DND-41 (cell line): ENCODE data around the gene LARP4B.

Experiments used
- CTCF ChIP-seq: IDR thresholded peaks from 2 replicates; pipeline ENCODE4 v1.5.1; 2012; ENCODE audit warnings: borderline replicate concordance, low read length, moderate library complexity, mild to moderate bottlenecking; ENCODE audit not compliant: poor library complexity, severe bottlenecking; ENCODE audit errors: extremely low read depth
- EZH2 ChIP-seq: IDR thresholded peaks from 3 replicates; pipeline ENCODE4 v1.6.1; 2012; ENCODE audit warnings: borderline replicate concordance, low read depth, mild to moderate bottlenecking, moderate library complexity, low read length, inconsistent platforms; ENCODE audit not compliant: severe bottlenecking

GRCh38 chr10:813286-813685 is 118.2 kb downstream of the LARP4B start:
- TF ChIP-seq CTCF (no peak), EZH2 (no peak)
